Skin epidermis (tissue), 12 donors: Measurements from ENCODE around the gene RNU7-1.

ENCODE experiments used
- H3K27ac ChIP-seq, 21 experiments: fragments of 200-600 bp; sonication (generic) in 11 of 21; one replicate each; pipeline ENCODE4 v1.5.0; 2020; ENCODE audit warnings: mild to moderate bottlenecking in 3 of 21, inconsistent platforms in 2 of 21, moderate library complexity in 2 of 21
- H3K4me3 ChIP-seq, 7 experiments: fragments of 200-600 bp; sonication (generic) in 2 of 7; one replicate each; pipeline ENCODE4 v1.5.0; 2020; ENCODE audit warnings: inconsistent platforms in 2 of 7, mild to moderate bottlenecking in 2 of 7, moderate library complexity in 1 of 7

RNU7-1 gene

GRCh38 chr12:6916426-6917200 is 27.0 kb upstream of the RNU7-1 start:
- no peak overlapping the region for H3K27ac ChIP-seq
- H3K4me3 ChIP-seq = no peak overlapping the region

GRCh38 chr12:6917491-6918231 is 26.0 kb upstream of the RNU7-1 start:
- no peak overlapping the region for H3K27ac ChIP-seq
- H3K4me3 ChIP-seq = no peak overlapping the region

GRCh38 chr12:6919588-6919987 is 24.0 kb upstream of the RNU7-1 start:
- Histone ChIP-seq H3K27ac (no peak overlapping the region), H3K4me3 (no peak overlapping the region)

GRCh38 chr12:6921539-6921938 is 22.1 kb upstream of the RNU7-1 start:
- H3K4me3 ChIP-seq = no peak overlapping the region
- no peak overlapping the region for H3K27ac ChIP-seq

- peak overlapping the region in 2 of 21 experiments; percentile 7 to 16 for H3K27ac ChIP-seq
Measured at GRCh38 chr12:6921996-6922946, 21.3 kb upstream of the RNU7-1 start.

GRCh38 chr12:6923003-6923732 is 20.4 kb upstream of the RNU7-1 start:
- H3K4me3 ChIP-seq = no peak overlapping the region
- peak overlapping the region in 1 of 21 experiments; percentile 2 for H3K27ac ChIP-seq

More at GRCh38 chr12:6921996-6922946, 21.3 kb upstream of the RNU7-1 start:
- H3K4me3 ChIP-seq = no peak overlapping the region

GRCh38 chr12:6923851-6924250 is 19.8 kb upstream of the RNU7-1 start:
- Histone ChIP-seq H3K27ac (peak overlapping the region in 4 of 21 experiments; percentile 2 to 99 (median 98)), H3K4me3 (no peak overlapping the region)

- peak overlapping the region in 20 of 21 experiments; percentile 88 to 99 (median 98) for H3K27ac ChIP-seq
- H3K4me3 ChIP-seq = no peak overlapping the region
Measured at GRCh38 chr12:6925239-6925539, 18.4 kb upstream of the RNU7-1 start.

- H3K4me3 ChIP-seq = peak overlapping the region in 6 of 7 experiments; percentile 2 to 96 (median 79)
Measured at GRCh38 chr12:6925540-6926279, 17.9 kb upstream of the RNU7-1 start.

GRCh38 chr12:6927379-6928021 is 16.1 kb upstream of the RNU7-1 start, which contains the start of gene ATN1:
ATN1 (plus strand) TSS chr12:6927959; CDS start chr12:6934002, 6,043 bp downstream.
- Histone ChIP-seq H3K4me3 (peak within 1 kb of the TSS; percentile 76 to 96 (median 82)), H3K27ac (peak within 1 kb of the TSS; percentile 88 to 99 (median 98))

More at GRCh38 chr12:6925540-6926279, 17.9 kb upstream of the RNU7-1 start:
- H3K27ac ChIP-seq = peak overlapping the region in 20 of 21 experiments; percentile 88 to 99 (median 98)

GRCh38 chr12:6928022-6928702 is 15.5 kb upstream of the RNU7-1 start:
- Histone ChIP-seq H3K4me3 (peak overlapping the region; percentile 76 to 96 (median 82)), H3K27ac (peak overlapping the region; percentile 88 to 99 (median 98))

- H3K27ac ChIP-seq = peak overlapping the region; percentile 88 to 99 (median 98)
- peak overlapping the region; percentile 76 to 96 (median 82) for H3K4me3 ChIP-seq
Measured at GRCh38 chr12:6928703-6929407, 14.8 kb upstream of the RNU7-1 start.

GRCh38 chr12:6929466-6930452 is 13.9 kb upstream of the RNU7-1 start:
- H3K27ac ChIP-seq = peak overlapping the region in 19 of 21 experiments; percentile 88 to 99 (median 99)
- H3K4me3 ChIP-seq = peak overlapping the region; percentile 76 to 96 (median 82)

GRCh38 chr12:6932766-6933165 is 10.8 kb upstream of the RNU7-1 start:
- no peak overlapping the region for H3K4me3 ChIP-seq
- peak overlapping the region in 4 of 21 experiments; percentile 29 to 46 (median 36) for H3K27ac ChIP-seq

GRCh38 chr12:6934110-6934509 is 9.5 kb upstream of the RNU7-1 start:
- Histone ChIP-seq H3K4me3 (no peak overlapping the region), H3K27ac (peak overlapping the region in 13 of 21 experiments; percentile 6 to 71 (median 41))
